Ovary (tissue), 9 donors: ENCODE measurements around the gene RBBP8. TPM values are rescaled to one million over a fixed set of nuclear protein-coding genes. Genes with fewer than 3 reads are reported as not detected.

Source experiments
- DNase-seq, 5 donors: peaks; one replicate each; pipeline ENCODE4 v3.0.0-alpha.2; 2019 to 2020
- H3K27ac ChIP-seq, 2 donors: fragments of 200-600 bp; one replicate each; pipeline versions ENCODE4 v1.5.1 to v1.8.0; 2019 to 2022
- H3K27me3 ChIP-seq: fragments of 200-600 bp; one replicate; pipeline ENCODE4 v1.8.0; 2022
- H3K36me3 ChIP-seq: fragments of 200-600 bp; sonication (generic); one replicate; pipeline ENCODE4 v1.5.1; 2019
- H3K4me1 ChIP-seq: one replicate; pipeline ENCODE4 v1.8.1; 2013; ENCODE audit warnings: mild to moderate bottlenecking, moderate library complexity; ENCODE audit not compliant: insufficient read depth
- H3K4me3 ChIP-seq: fragments of 200-600 bp; sonication (generic); one replicate; pipeline ENCODE4 v1.5.1; 2017
- H3K9me3 ChIP-seq, 2 donors: fragments of 200-600 bp in 1 of 2; sonication (generic) in 1 of 2; one replicate each; pipeline versions ENCODE4 v1.5.1 to v1.8.1; 2013 to 2019; ENCODE audit warnings: mild to moderate bottlenecking in 1 of 2, moderate library complexity in 1 of 2
- EP300 ChIP-seq: sonication (generic); formaldehyde crosslinking; IDR thresholded peaks from one replicate; pipeline ENCODE4 v1.6.1; 2017; ENCODE audit warnings: antibody characterized with exemption
- POLR2A ChIP-seq: fragments of 450-650 bp; IDR thresholded peaks from one replicate; pipeline ENCODE4 v1.6.1; 2017; ENCODE audit warnings: antibody characterized with exemption, mild to moderate bottlenecking, moderate library complexity
- WGBS, 3 donors: extraction: QIAGEN DNeasy Blood & Tissue Kit in 1 of 3; methylation state at CpG; one replicate each; pipeline versions ENCODE4 v1.1.5 to v1.1.7; 2013 to 2017; 5-methylcytosine and 5-hydroxymethylcytosine counted together
- intact Hi-C, 4 donors: fragments of 100-400 bp; cut with DNase I; formaldehyde crosslinking; loops; one replicate each; pipeline versions ENCODE4 v1.11.0 to v1.15.1; 2022 to 2023
- polyA plus RNA-seq, 2 donors: library from polyadenylated mRNA; stranded (reverse); fragments of 200-250 nt in 1 of 2; fragments of 350-450 nt in 1 of 2; fragmentation: Illumina TruSeq in 1 of 2; extraction: RNeasy Lipid Tissue Mini Kit (QIAGEN cat#74804) in 1 of 2; gene quantifications; one replicate each; pipeline ENCODE4 v1.2.3, GENCODE V29; 2013 to 2014
- total RNA-seq, 7 donors: library from RNA; depleted of rRNA in 2 of 7; stranded (reverse); fragments of >200 nt in 2 of 7; fragmentation: NEBNext Ultra II Directional in 3 of 7; extraction: Animal tissue kit (Norgen Biotek cat#: 25700) in 3 of 7; gene quantifications; one replicate each; pipeline versions ENCODE4 v1.1.0 to v1.2.4, GENCODE V29; 2016 to 2023
- TF ChIP-seq, protein P1 (sequence below), 3 donors: fragments of 450-650 bp in 2 of 3; fragments of 200-600 bp in 1 of 3; IDR thresholded peaks; one replicate each; pipeline versions ENCODE4 v1.5.1 to v1.8.0; 2016 to 2022; ENCODE audit warnings: antibody characterized with exemption in 3 of 3, mild to moderate bottlenecking in 1 of 3
- donor health status: DM: no; HTN: no; CAD: no; lungs with moderate emphysema.
- donor health status: DM: no; HTN: no; CAD: no.
- donor health status: Bipolar disorder and iron deficiency.
- donor health status: DM: yes; HTN: yes; CAD: no.
- donor health status: DM: no; HTN: no; CAD: no.
- donor health status: DM: yes; HTN: yes; CAD: no.

RBBP8 gene
- total and polyA plus RNA-seq, 9 donors: 7.3 to 59.4 (median 13.6) TPM

DNA sequence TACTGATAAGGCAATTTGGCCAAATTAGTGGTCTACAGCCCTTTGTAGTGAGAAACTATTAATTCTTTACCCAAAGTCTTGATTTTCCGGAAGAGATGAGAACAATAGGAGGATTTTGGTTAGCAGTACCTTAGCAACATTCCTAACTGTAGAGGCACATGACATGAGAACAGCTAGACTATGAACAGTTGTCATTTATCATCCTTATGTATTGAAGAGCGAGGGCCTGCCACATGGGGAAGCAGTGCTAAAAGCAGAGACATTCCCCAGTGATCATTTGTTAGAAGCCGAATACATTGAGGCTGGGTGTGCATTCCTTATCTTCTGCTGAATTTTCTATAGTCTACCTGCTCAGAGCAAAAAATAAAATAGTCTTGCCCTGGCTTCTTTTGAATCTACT is 65.2 kb downstream of the RBBP8 start:
- Histone ChIP-seq H3K9me3 (no peaks in the 10 kb centered on the region), H3K27me3 (no peaks in the 10 kb centered on the region), H3K36me3 (no peaks in the 10 kb centered on the region), H3K27ac (no peak overlapping the region), H3K4me1 (no peaks in the 10 kb centered on the region), H3K4me3 (no peak overlapping the region)
- intact Hi-C loops: no loop called here
- TF ChIP-seq, protein P1, sequence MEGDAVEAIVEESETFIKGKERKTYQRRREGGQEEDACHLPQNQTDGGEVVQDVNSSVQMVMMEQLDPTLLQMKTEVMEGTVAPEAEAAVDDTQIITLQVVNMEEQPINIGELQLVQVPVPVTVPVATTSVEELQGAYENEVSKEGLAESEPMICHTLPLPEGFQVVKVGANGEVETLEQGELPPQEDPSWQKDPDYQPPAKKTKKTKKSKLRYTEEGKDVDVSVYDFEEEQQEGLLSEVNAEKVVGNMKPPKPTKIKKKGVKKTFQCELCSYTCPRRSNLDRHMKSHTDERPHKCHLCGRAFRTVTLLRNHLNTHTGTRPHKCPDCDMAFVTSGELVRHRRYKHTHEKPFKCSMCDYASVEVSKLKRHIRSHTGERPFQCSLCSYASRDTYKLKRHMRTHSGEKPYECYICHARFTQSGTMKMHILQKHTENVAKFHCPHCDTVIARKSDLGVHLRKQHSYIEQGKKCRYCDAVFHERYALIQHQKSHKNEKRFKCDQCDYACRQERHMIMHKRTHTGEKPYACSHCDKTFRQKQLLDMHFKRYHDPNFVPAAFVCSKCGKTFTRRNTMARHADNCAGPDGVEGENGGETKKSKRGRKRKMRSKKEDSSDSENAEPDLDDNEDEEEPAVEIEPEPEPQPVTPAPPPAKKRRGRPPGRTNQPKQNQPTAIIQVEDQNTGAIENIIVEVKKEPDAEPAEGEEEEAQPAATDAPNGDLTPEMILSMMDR (IDR thresholded peaks at IDR 0.05): no peak
- TF ChIP-seq EP300 (no peak), POLR2A (no peak)
- DNase-seq: no peak
- WGBS, 3 donors: 94 to 96% (median 96%) methylated on average over 3 of the region's 3 CpGs

DNA sequence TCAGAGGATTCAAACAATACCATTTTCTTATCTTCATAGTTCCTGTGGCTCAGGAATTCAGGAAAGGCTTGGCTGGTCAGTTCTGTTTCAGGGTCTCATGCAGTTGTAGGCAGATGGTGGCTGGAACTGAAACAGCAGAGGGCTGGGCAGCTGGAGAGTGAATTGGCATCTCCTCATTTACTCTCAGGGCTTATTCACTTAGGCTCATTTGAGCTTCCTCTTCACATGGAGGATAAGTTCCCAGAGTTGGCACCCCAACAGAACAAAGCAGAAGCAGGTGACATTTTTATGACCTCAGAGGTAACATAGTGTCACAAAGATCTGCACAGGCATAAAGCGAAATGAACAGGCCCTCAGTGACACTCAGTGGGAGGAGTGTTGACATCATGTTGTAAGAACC is 66.1 kb downstream of the RBBP8 start:
- H3K27me3 ChIP-seq: no peaks in the 10 kb centered on the region
- intact Hi-C loops: no loop called here

GRCh38 chr18:22999647-23000046 is 66.5 kb downstream of the RBBP8 start:
- Histone ChIP-seq H3K27ac (no peak overlapping the region), H3K4me3 (no peak overlapping the region), H3K9me3 (no peaks in the 10 kb centered on the region), H3K36me3 (no peaks in the 10 kb centered on the region), H3K27me3 (no peaks in the 10 kb centered on the region), H3K4me1 (no peaks in the 10 kb centered on the region)
- TF ChIP-seq POLR2A: no peak
- TF ChIP-seq, protein P1 (IDR thresholded peaks at IDR 0.05): no peak
- TF ChIP-seq EP300: no peak
- no peak for DNase-seq
- intact Hi-C loops: no loop called here
- 92 to 96% (median 96%) methylated on average over 2 of the region's 2 CpGs for WGBS, 3 donors

More for the DNA sequence above, 66.1 kb downstream of the RBBP8 start:
- no peaks in the 10 kb centered on the region for H3K36me3 ChIP-seq
- no peak for TF ChIP-seq POLR2A
- TF ChIP-seq, protein P1 (IDR thresholded peaks at IDR 0.05): no peak
- no peak for TF ChIP-seq EP300
- H3K4me3 ChIP-seq: no peak overlapping the region
- H3K4me1 ChIP-seq: no peaks in the 10 kb centered on the region
- no peak overlapping the region for H3K27ac ChIP-seq
- H3K9me3 ChIP-seq: no peaks in the 10 kb centered on the region
- 96 to 100% (median 98%) methylated on average over 1 of the region's 1 CpG for WGBS, 3 donors
- no peak for DNase-seq

- Histone ChIP-seq H3K4me3 (no peak overlapping the region), H3K27me3 (no peaks in the 10 kb centered on the region), H3K36me3 (no peaks in the 10 kb centered on the region), H3K4me1 (no peaks in the 10 kb centered on the region), H3K9me3 (no peaks in the 10 kb centered on the region), H3K27ac (no peak overlapping the region)
- intact Hi-C loops: no loop called here
- WGBS, 3 donors: 85 to 92% (median 87%) methylated on average over 3 of the region's 3 CpGs
- DNase-seq: no peak
- TF ChIP-seq EP300 (no peak), POLR2A (no peak)
- TF ChIP-seq, protein P1 (IDR thresholded peaks at IDR 0.05): no peak
Measured at GRCh38 chr18:23003289-23003688, 70.2 kb downstream of the RBBP8 start.

- Histone ChIP-seq H3K27me3 (no peaks in the 10 kb centered on the region), H3K4me3 (no peak overlapping the region), H3K27ac (no peak overlapping the region), H3K9me3 (no peaks in the 10 kb centered on the region), H3K36me3 (no peaks in the 10 kb centered on the region), H3K4me1 (no peaks in the 10 kb centered on the region)
- TF ChIP-seq EP300 (no peak), POLR2A (no peak)
- TF ChIP-seq, protein P1 (IDR thresholded peaks at IDR 0.05): no peak
- 94 to 100% (median 100%) methylated on average over 1 of the region's 1 CpG for WGBS, 3 donors
- intact Hi-C loops: no loop called here
- no peak for DNase-seq
Measured at GRCh38 chr18:23012249-23012648, 79.1 kb downstream of the RBBP8 start.
